Heart right ventricle (tissue), 16 donors: ENCODE measurements around the gene AOAH. TPM values are rescaled to one million over a fixed set of nuclear protein-coding genes. Genes with fewer than 3 reads are reported as not detected.

Source experiments
- ATAC-seq, 8 donors: fragments of 200-7000 bp; cut with Tn5 transposase; one replicate each; pipeline ENCODE4 v1.9.1; 2020; ENCODE audit warnings: mild to moderate bottlenecking in 8 of 8, moderate library complexity in 8 of 8, moderate number of reproducible peaks in 1 of 8
- DNase-seq, 2 donors: peaks; one replicate each; pipeline ENCODE4 v3.0.0-alpha.2; 2020
- H3K27ac ChIP-seq, 10 donors: fragments of 200-600 bp; sonication (generic) in 2 of 10; one replicate each; pipeline versions ENCODE4 v1.5.0 to v1.8.0; 2020 to 2022; ENCODE audit warnings: mild to moderate bottlenecking in 3 of 10
- H3K27me3 ChIP-seq, 7 donors: fragments of 200-600 bp; one replicate each; pipeline ENCODE4 v1.8.0; 2021 to 2022; ENCODE audit warnings: mild to moderate bottlenecking in 2 of 7
- H3K36me3 ChIP-seq, 9 donors: fragments of 200-600 bp; sonication (generic) in 1 of 9; one replicate each; pipeline versions ENCODE4 v1.5.0 to v1.8.0; 2020 to 2022; ENCODE audit warnings: mild to moderate bottlenecking in 2 of 9
- H3K4me1 ChIP-seq, 9 donors: fragments of 200-600 bp; sonication (generic) in 1 of 9; one replicate each; pipeline versions ENCODE4 v1.5.0 to v1.8.0; 2020 to 2022; ENCODE audit warnings: mild to moderate bottlenecking in 4 of 9
- H3K4me3 ChIP-seq, 10 donors: fragments of 200-600 bp; sonication (generic) in 2 of 10; one replicate each; pipeline versions ENCODE4 v1.5.0 to v1.8.0; 2020 to 2022; ENCODE audit warnings: mild to moderate bottlenecking in 7 of 10, moderate library complexity in 2 of 10
- H3K9me3 ChIP-seq, 11 donors: fragments of 200-600 bp in 10 of 11; sonication (generic) in 2 of 11; one replicate each; pipeline versions ENCODE4 v1.5.0 to v1.8.0; 2013 to 2022; ENCODE audit warnings: mild to moderate bottlenecking in 2 of 11, control low read depth in 1 of 11, moderate library complexity in 1 of 11
- CTCF ChIP-seq, 9 donors: fragments of 200-600 bp; sonication (generic) in 2 of 9; IDR thresholded peaks; one replicate each; pipeline versions ENCODE4 v1.5.0 to v1.8.0; 2021 to 2022; ENCODE audit warnings: antibody characterized with exemption in 9 of 9, mild to moderate bottlenecking in 5 of 9, moderate library complexity in 1 of 9
- WGBS, 2 donors: extraction: QIAGEN DNeasy Blood & Tissue Kit; methylation state at CpG; one replicate each; pipeline ENCODE4 v1.1.7; 2013; ENCODE audit warnings: inconsistent platforms in 1 of 2; 5-methylcytosine and 5-hydroxymethylcytosine counted together
- intact Hi-C, 10 donors: fragments of 100-400 bp; cut with DNase I; formaldehyde crosslinking; loops; one replicate each; pipeline versions ENCODE4 v1.11.1 to v1.14.2; 2022
- polyA plus RNA-seq, 2 donors: library from polyadenylated mRNA; stranded (reverse); fragments of 200-250 nt; gene quantifications; one replicate each; pipeline ENCODE4 v1.2.3, GENCODE V29; 2013
- total RNA-seq, 10 donors: library from RNA; stranded (reverse); fragmentation: NEBNext Ultra II Directional in 3 of 10; extraction: Animal tissue kit (Norgen Biotek cat#: 25700) in 3 of 10; gene quantifications; one replicate each; pipeline versions ENCODE4 v1.2.1 to v1.2.4, GENCODE V29; 2021 to 2023
- donor health status: Arrhythmogenic right ventricular cardiomyopathy.
- donor health status: ischemic (EF 13 %, LVEDD 7.1; RV severe dilation, severe dysfunction).
- donor health status: healthy with polysubstance abuse.
- donor health status: DM: no; HTN: yes; CAD: no.
- donor health status: DM: no; HTN: no; CAD: no.
- donor health status: ischemic (EF 25% LVEDD 6.9; RV normal size, moderate dysfunction).
- donor health status: ischemic (EF 25% LVEDD 5.7; RV mildly dilated, moderate dysfunction).
- donor health status: healthy.
- donor health status: DM: yes; HTN: yes; CAD: no.
- donor health status: Ischemic cardiomyopathy.
- donor health status: ischemic (EF 35%, LVEDD 5.7; RV mildly dilated, moderate dysfunction).
- donor health status: nonischemic (EF 11% LVEDD 7.7; RV severe dilation, severe dysfunction).
- donor health status: DM: yes; HTN: yes; CAD: no.
- donor health status: PGD.
- donor health status: ischemic (EF 29% LVEDD 5.4; RV normal size, mild dysfunction).
- donor health status: nonischemic (EF 23%, LVEDD 6.1; RV moderate dilation, normal function).

AOAH gene
- total and polyA plus RNA-seq, 12 donors, result 0.70 to 19.5 (median 1.6) TPM

GRCh38 chr7:36546331-36546730 is 178.0 kb downstream of the AOAH start:
- Histone ChIP-seq H3K27ac (no peak overlapping the region), H3K9me3 (no peaks in the 10 kb centered on the region), H3K4me3 (no peak overlapping the region), H3K27me3 (no peaks in the 10 kb centered on the region), H3K4me1 (no peaks in the 10 kb centered on the region), H3K36me3 (peaks cover 0 to 35% (median 0%) of the 10 kb centered on the region in 9 donors)
- TF ChIP-seq CTCF (IDR thresholded peaks at IDR 0.05), result no peak
- WGBS, 2 donors, result 30 to 44% methylated on average over 1 of the region's 1 CpG
- intact Hi-C loops, result no loop called here
- ATAC-seq, result no peak
- no peak for DNase-seq

- no peak for TF ChIP-seq CTCF (IDR thresholded peaks at IDR 0.05)
- Histone ChIP-seq H3K27ac (no peak overlapping the region), H3K4me3 (no peak overlapping the region), H3K36me3 (peaks cover 0 to 42% (median 0%) of the 10 kb centered on the region in 9 donors), H3K27me3 (no peaks in the 10 kb centered on the region), H3K9me3 (no peaks in the 10 kb centered on the region), H3K4me1 (no peaks in the 10 kb centered on the region)
- intact Hi-C loops, result no loop called here
- WGBS, 2 donors, result 50 to 54% methylated on average over 2 of the region's 2 CpGs
- DNase-seq, result no peak
- ATAC-seq, result no peak
Observed at GRCh38 chr7:36545291-36545690, 179.0 kb downstream of the AOAH start.

GRCh38 chr7:36538126-36538525 is 186.2 kb downstream of the AOAH start:
- H3K27ac ChIP-seq, result no peak overlapping the region
- no peaks in the 10 kb centered on the region for H3K27me3 ChIP-seq
- no peak overlapping the region for H3K4me3 ChIP-seq
- H3K36me3 ChIP-seq, result peaks cover 0 to 35% (median 0%) of the 10 kb centered on the region in 9 donors
- no peak for DNase-seq
- no peaks in the 10 kb centered on the region for H3K4me1 ChIP-seq
- H3K9me3 ChIP-seq, result no peaks in the 10 kb centered on the region
- intact Hi-C loops, result no loop called here
- 82 to 92% methylated on average over 7 of the region's 7 CpGs for WGBS, 2 donors
- ATAC-seq, result no peak
- no peak for TF ChIP-seq CTCF (IDR thresholded peaks at IDR 0.05)

- no peaks in the 10 kb centered on the region for H3K27me3 ChIP-seq
- H3K27ac ChIP-seq, result no peak overlapping the region
- H3K4me1 ChIP-seq, result no peaks in the 10 kb centered on the region
- H3K9me3 ChIP-seq, result no peaks in the 10 kb centered on the region
- intact Hi-C loops, result no loop called here
- ATAC-seq (no peak), DNase-seq (no peak)
- H3K36me3 ChIP-seq, result peaks cover 0 to 32% (median 0%) of the 10 kb centered on the region in 9 donors
- H3K4me3 ChIP-seq, result no peak overlapping the region
- WGBS, 2 donors, result 91 to 96% methylated on average over 9 of the region's 9 CpGs
- TF ChIP-seq CTCF (IDR thresholded peaks at IDR 0.05), result no peak
Observed at GRCh38 chr7:36535866-36536664, 188.2 kb downstream of the AOAH start.
